ENCODE measurements around the gene DHX57. TPM values are rescaled to one million over a fixed set of nuclear protein-coding genes. Genes with fewer than 3 reads are reported as not detected.

Gene DHX57
- total RNA-seq, 1 experiment from 2014 or later, result 28.7 TPM

DNA sequence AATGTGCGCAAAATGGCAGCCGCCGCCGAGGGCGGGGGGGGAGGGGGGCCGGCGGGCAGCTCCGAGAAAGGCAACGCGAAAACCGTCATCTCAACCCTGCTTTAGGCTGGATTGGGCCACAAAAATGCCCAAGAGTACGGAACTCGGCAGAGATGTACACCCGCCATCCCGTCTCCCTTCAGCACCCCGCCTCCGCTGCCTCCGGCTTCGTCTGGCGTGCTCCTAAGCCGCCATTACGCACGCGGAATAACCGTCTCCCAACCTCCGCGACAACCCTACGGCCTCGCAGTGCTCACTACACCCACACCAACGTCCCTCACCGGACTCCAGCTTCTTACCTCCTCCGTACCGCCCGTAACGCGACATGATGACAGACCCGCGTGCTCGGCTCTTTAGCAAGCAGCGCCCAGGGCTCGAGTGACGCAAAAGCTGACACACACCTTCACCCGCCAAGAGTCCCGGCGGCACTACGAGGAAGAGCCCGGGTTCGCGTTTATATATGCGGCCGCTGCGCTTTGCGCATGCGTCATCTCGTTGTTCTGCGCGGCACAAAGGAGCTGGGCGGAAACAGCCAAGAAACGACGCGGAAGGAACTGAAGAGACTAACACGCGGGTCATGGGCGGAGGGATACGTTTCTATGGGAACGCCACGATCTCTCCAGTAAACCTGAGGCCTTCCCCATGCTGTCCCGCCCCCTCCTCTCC lies 124.7 kb downstream of the DHX57 start, which contains the start of gene SRSF7:
Gene SRSF7 (minus strand): TSS at position 471 of the 705 bp plus-strand sequence. CDS start 105 bp downstream, at position 366.
- Histone ChIP-seq H3K36me3 (peaks cover 47% of the 10 kb centered on the region), H3K9me3 (no peaks in the 10 kb centered on the region), H3K27me3 (no peaks in the 10 kb centered on the region), H3K4me3 (peak within 1 kb of the TSS; percentile 99)
- DNase-seq, result peak; percentile 99

DNA sequence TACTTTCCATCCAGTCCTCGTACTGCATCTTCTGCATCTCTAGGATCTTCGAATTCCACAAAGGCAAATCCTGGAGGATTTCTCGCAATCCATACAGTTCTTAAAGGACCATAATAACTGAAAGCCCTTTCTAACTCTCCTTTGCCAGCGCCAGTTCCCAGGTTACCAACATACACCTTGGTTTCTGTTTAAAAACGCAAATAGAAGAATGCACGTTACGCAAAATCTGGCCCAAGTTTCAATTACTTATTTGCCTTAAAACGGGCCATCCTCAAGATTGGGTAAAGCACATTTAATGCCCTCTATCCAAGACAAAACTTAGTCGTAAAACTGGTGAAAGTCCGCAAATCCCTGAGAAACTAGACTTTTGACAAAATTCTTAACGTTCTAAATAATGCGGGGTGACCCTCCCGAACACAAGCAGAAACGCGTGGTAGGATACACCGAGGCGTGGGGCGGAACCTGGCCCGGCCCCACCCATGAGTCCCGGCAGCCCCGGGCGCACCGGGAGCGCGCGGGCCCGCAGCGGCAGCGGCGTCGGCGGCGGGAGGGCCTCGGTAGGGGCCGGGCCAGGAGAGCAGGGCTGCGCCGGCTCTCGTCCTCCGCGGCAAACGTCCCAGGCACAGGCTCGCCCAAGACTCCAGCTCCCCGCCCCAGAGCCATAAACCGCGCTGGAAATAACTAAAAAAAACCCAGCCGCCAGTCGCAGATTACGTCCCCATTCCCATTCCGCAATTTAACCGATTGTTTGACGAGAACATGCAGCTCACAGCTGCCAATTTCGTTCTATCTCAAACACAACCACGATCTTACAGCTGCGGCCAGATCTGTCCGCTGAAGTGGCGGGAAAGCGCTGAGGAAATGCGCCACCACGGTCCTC lies 125.5 kb downstream of the DHX57 start:
- Histone ChIP-seq H3K27me3 (no peaks in the 10 kb centered on the region), H3K36me3 (peaks cover 55% of the 10 kb centered on the region), H3K4me3 (peak overlapping the region; percentile 99), H3K9me3 (no peaks in the 10 kb centered on the region)
- peak; percentile 49 for DNase-seq

GRCh38 chr2:38748943-38749804 lies 126.6 kb downstream of the DHX57 start:
- no peak for DNase-seq
- peaks cover 66% of the 10 kb centered on the region for H3K36me3 ChIP-seq

DNA sequence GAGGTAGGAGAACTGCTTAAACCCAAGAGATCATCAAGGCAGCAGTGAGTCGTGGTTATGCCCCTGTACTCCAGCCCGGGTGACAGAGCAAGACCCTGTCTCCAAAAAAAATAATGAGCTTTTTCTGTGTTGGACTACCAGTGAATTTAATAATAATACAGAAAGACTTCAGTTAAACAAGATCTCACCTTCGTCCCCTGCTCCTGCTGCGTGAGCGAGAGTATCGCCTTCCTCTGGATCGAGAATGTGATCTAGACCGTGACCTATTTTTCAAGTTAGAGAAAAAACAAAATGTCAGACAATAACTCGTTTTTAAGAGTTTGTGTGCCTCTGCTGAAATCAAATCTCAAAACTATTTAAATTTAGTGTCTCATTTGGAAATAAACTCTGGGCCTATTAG lies 127.3 kb downstream of the DHX57 start:
- peaks cover 74% of the 10 kb centered on the region for H3K36me3 ChIP-seq
- DNase-seq, result no peak

More at GRCh38 chr2:38748943-38749804, 126.6 kb downstream of the DHX57 start:
- H3K27me3 ChIP-seq, result no peaks in the 10 kb centered on the region
- no peaks in the 10 kb centered on the region for H3K9me3 ChIP-seq
- peak overlapping the region; percentile 99 for H3K4me3 ChIP-seq

DNA sequence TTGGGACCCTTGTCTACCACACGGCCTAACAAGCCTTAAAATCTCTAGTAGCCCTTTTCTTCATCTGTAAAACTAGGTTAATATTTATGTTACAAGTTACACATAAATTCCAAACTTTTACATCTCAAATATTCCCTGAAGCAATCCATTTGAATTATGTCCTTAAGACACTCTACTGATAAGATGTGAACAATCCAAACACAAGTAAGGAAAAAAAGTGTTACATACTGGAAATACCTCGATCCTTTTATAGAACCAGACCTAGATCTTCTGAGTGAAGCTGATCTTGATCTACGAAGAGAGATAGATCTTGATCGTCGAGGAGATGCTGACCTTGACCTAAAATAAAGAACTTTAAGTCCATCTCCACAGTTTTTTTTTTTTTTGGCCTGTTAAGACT lies 127.9 kb downstream of the DHX57 start:
- DNase-seq, result no peak
- no peaks in the 10 kb centered on the region for H3K9me3 ChIP-seq

More for the DNA sequence above, 127.3 kb downstream of the DHX57 start:
- H3K9me3 ChIP-seq, result no peaks in the 10 kb centered on the region
- no peak overlapping the region for H3K4me3 ChIP-seq
- H3K27me3 ChIP-seq, result no peaks in the 10 kb centered on the region

More for the DNA sequence above, 127.9 kb downstream of the DHX57 start:
- 0 out of 2 replicates have a peak overlapping the region, but pooled peaks have one; percentile 9 for H3K4me3 ChIP-seq
- no peaks in the 10 kb centered on the region for H3K27me3 ChIP-seq
- peaks cover 79% of the 10 kb centered on the region for H3K36me3 ChIP-seq

Other genes with a start within 250 kb of the DHX57 start
- 13.7 and 21.1 TPM in 2 replicates for gene GALM, start 209.8 kb downstream of the DHX57 start, total RNA-seq (2014; rRNA removed; shearing (Covaris generic); ENCODE audit: low replicate concordance)
- 178 and 201 TPM in 2 replicates for gene SRSF7, start 124.6 kb downstream of the DHX57 start, total RNA-seq (2014; rRNA removed; shearing (Covaris generic); ENCODE audit: low replicate concordance)
- 12.9 and 13.0 TPM in 2 replicates for gene GEMIN6, start 97.7 kb downstream of the DHX57 start, total RNA-seq (2014; rRNA removed; shearing (Covaris generic); ENCODE audit: low replicate concordance)
- gene MORN2, start within 50 bp of the DHX57 start, total RNA-seq (2014; rRNA removed; shearing (Covaris generic); ENCODE audit: low replicate concordance), result 21.8 and 126 TPM in 2 replicates
- gene ARHGEF33, start 13.9 kb upstream of the DHX57 start, total RNA-seq (2014; rRNA removed; shearing (Covaris generic); ENCODE audit: low replicate concordance), result 0.05 TPM in 1 of 2 replicates, not detected in the other
- 4.9 and 9.2 TPM in 2 replicates for gene SOS1, start 245.1 kb upstream of the DHX57 start, total RNA-seq (2014; rRNA removed; shearing (Covaris generic); ENCODE audit: low replicate concordance)

Measured in MG63 (cell line).